ENCODE data around the gene GMIP. TPM values are rescaled to one million over a fixed set of nuclear protein-coding genes. Genes with fewer than 3 reads are reported as not detected.
"Not testable (repeated sequence)": the region's sequence is repeated elsewhere in the genome, so short reads cannot be mapped to it uniquely, and the experiment has no call there.

Gene GMIP
- total RNA-seq, 4 donors from 2014 or later, result 6.4 to 21.0 (median 19.1) TPM

- intact Hi-C loops (cut with DNase I; ENCODE audit: low total_unique reads), result no loop called here
These were observed 25.0 kb upstream of the GMIP start, which contains the start of gene ZNF101 for GRCh38 chr19:19668230-19669012. Gene ZNF101, plus strand, starts transcription at chr19:19668839. Its CDS starts 125 bp downstream, at chr19:19668964.

DNA sequence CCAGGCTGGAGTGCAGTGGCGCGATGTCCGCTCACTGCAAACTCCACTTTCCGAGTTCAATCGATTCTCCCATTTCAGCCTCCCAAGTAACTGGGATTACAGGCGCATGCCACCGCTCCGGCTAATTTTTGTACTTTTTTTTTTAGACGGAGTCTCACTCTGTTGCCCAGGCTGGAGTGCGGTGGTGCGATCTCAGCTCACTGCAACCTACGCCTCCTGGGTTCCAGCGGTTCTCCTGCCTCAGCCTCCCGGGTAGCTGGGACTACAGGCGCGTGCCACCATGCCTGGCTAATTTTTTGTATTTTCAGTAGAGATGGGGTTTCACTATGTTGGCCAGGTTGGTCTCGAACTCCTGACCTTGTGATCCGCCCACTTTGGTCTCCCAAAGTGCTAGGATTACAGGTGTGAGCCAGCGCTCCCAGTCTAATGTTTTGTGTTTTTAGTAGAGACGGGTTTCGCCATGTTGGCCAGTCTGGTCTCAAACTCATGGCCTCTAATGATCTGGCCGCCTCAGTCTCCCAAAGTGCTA, 22.0 kb upstream of the GMIP start:
- 97% methylated on average over 22 of the region's 22 CpGs for WGBS, 2 donors
- H3K4me3 ChIP-seq (ENCODE audit: low read depth, poor library complexity, severe bottlenecking); intact Hi-C loops (cut with DNase I; ENCODE audit: low total_unique reads): not testable (repeated sequence)
- peak in 1 of 2 donors; percentile 78 for DNase-seq (ENCODE audit: low spot score in 2 of 2)

More at GRCh38 chr19:19668230-19669012, 25.0 kb upstream of the GMIP start, which contains the start of gene ZNF101:
- 8 to 13% methylated on average over 14 to 31 of the region's 36 CpGs for WGBS, 2 donors
- peak; percentile 91 to 99 for DNase-seq (ENCODE audit: low spot score in 2 of 2)
- no peak for TF ChIP-seq POLR2A (IDR thresholded peaks at IDR 0.05)
- TF ChIP-seq, protein P1, sequence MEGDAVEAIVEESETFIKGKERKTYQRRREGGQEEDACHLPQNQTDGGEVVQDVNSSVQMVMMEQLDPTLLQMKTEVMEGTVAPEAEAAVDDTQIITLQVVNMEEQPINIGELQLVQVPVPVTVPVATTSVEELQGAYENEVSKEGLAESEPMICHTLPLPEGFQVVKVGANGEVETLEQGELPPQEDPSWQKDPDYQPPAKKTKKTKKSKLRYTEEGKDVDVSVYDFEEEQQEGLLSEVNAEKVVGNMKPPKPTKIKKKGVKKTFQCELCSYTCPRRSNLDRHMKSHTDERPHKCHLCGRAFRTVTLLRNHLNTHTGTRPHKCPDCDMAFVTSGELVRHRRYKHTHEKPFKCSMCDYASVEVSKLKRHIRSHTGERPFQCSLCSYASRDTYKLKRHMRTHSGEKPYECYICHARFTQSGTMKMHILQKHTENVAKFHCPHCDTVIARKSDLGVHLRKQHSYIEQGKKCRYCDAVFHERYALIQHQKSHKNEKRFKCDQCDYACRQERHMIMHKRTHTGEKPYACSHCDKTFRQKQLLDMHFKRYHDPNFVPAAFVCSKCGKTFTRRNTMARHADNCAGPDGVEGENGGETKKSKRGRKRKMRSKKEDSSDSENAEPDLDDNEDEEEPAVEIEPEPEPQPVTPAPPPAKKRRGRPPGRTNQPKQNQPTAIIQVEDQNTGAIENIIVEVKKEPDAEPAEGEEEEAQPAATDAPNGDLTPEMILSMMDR (IDR thresholded peaks at IDR 0.05), result no peak
- peak within 1 kb of the TSS; percentile 72 for H3K4me3 ChIP-seq (ENCODE audit: low read depth, poor library complexity, severe bottlenecking)

- peak; percentile 96 to 99 for DNase-seq (ENCODE audit: low spot score in 2 of 2)
- H3K4me3 ChIP-seq (ENCODE audit: low read depth, poor library complexity, severe bottlenecking), result peak within 1 kb of the TSS; percentile 84
- TF ChIP-seq, protein P1 (IDR thresholded peaks at IDR 0.05), result no peak
- no peak for TF ChIP-seq POLR2A (IDR thresholded peaks at IDR 0.05)
- 0% methylated on average over 43 to 59 of the region's 85 CpGs for WGBS, 2 donors
- intact Hi-C loops (cut with DNase I; ENCODE audit: low total_unique reads), result no loop called here
These were observed 20.0 kb upstream of the GMIP start, which contains the start of gene ATP13A1 for GRCh38 chr19:19663256-19664120. Gene ATP13A1, minus strand, starts transcription at chr19:19663676. Its CDS starts 10 bp downstream, at chr19:19663666.

- TF ChIP-seq, protein P1 (IDR thresholded peaks at IDR 0.05), result no peak
- no peak for TF ChIP-seq POLR2A (IDR thresholded peaks at IDR 0.05)
- intact Hi-C loops (cut with DNase I; ENCODE audit: low total_unique reads), result no loop called here
- peak overlapping the region; percentile 84 for H3K4me3 ChIP-seq (ENCODE audit: low read depth, poor library complexity, severe bottlenecking)
- 5 to 8% methylated on average over 14 to 17 of the region's 17 CpGs for WGBS, 2 donors
- DNase-seq (ENCODE audit: low spot score in 2 of 2), result no peak
These were observed 19.4 kb upstream of the GMIP start for GRCh38 chr19:19662871-19663255.

DNA sequence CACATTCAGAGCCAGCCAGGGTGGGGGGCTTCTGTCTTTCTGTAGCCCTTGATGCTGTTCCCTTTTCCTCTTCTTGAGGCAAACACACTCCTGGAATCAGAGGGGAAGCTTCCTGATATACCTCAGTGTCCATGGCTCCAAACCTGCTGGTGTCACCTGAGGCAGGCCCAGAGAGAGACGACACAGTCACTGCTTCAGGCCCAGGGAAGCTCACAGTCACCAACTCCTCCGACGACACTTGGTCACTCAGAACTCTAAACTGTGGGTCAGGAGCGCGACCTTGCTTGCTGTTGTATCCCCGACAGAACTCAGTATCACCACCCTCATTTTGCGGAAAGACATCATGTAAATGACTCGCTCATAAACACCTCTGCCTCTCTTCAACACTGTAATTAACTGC, 18.9 kb upstream of the GMIP start:
- intact Hi-C loops (cut with DNase I; ENCODE audit: low total_unique reads), result no loop called here
- no peak overlapping the region for H3K4me3 ChIP-seq (ENCODE audit: low read depth, poor library complexity, severe bottlenecking)
- 81 to 82% methylated on average over 8 of the region's 8 CpGs for WGBS, 2 donors
- TF ChIP-seq POLR2A (IDR thresholded peaks at IDR 0.05), result no peak
- TF ChIP-seq, protein P1 (IDR thresholded peaks at IDR 0.05), result no peak
- DNase-seq (ENCODE audit: low spot score in 2 of 2), result no peak
